ENCODE data around the gene GPATCH2. TPM values are rescaled to one million over a fixed set of nuclear protein-coding genes. Genes with fewer than 3 reads are reported as not detected.
"Not testable (repeated sequence)": the region's sequence is repeated elsewhere in the genome, so short reads cannot be mapped to it uniquely, and the experiment has no call there.

GPATCH2 gene
- total and polyA plus RNA-seq, 8 donors: 2.7 to 9.0 (median 5.0) TPM

GRCh38 chr1:217402301-217402700, 228.6 kb downstream of the GPATCH2 start:
- H3K27me3 ChIP-seq: no peaks in the 10 kb centered on the region
- no peaks in the 10 kb centered on the region for H3K9me3 ChIP-seq
- no peaks in the 10 kb centered on the region for H3K4me1 ChIP-seq
- 59 to 61% methylated on average over 2 of the region's 2 CpGs for WGBS, 2 donors
- ATAC-seq: no peak
- TF ChIP-seq CTCF (IDR thresholded peaks at IDR 0.05): no peak
- intact Hi-C loops (cut with DNase I): no loop called here
- no peak for DNase-seq
- H3K4me3 ChIP-seq: no peak overlapping the region
- no peak for FAIRE-seq
- H3K36me3 ChIP-seq: no peaks in the 10 kb centered on the region
- no peak overlapping the region for H3K27ac ChIP-seq

- no peaks in the 10 kb centered on the region for H3K9me3 ChIP-seq
- no peak for TF ChIP-seq CTCF (IDR thresholded peaks at IDR 0.05)
- H3K27me3 ChIP-seq: no peaks in the 10 kb centered on the region
- intact Hi-C loops (cut with DNase I): no loop called here
- H3K36me3 ChIP-seq: no peaks in the 10 kb centered on the region
- H3K4me1 ChIP-seq: no peaks in the 10 kb centered on the region
- no peak for DNase-seq
- FAIRE-seq: no peak
- 80 to 81% methylated on average over 1 of the region's 1 CpG for WGBS, 2 donors
- H3K4me3 ChIP-seq: no peak overlapping the region
- no peak overlapping the region for H3K27ac ChIP-seq
- ATAC-seq: peak in 1 of 4 donors; percentile 36
These were observed 237.0 kb downstream of the GPATCH2 start for GRCh38 chr1:217393896-217394295.

- no peak for ATAC-seq
These were observed 238.4 kb downstream of the GPATCH2 start for GRCh38 chr1:217392441-217392840.

GRCh38 chr1:217389895-217390294, 241.0 kb downstream of the GPATCH2 start:
- ATAC-seq: no peak
- no peak for TF ChIP-seq CTCF (IDR thresholded peaks at IDR 0.05)
- WGBS, 2 donors: 50 to 57% methylated on average over 5 of the region's 5 CpGs

More at GRCh38 chr1:217392441-217392840, 238.4 kb downstream of the GPATCH2 start:
- intact Hi-C loops (cut with DNase I): no loop called here
- TF ChIP-seq CTCF (IDR thresholded peaks at IDR 0.05): no peak
- 74 to 87% methylated on average over 3 of the region's 3 CpGs for WGBS, 2 donors
- FAIRE-seq (no peak), DNase-seq (no peak)
- Histone ChIP-seq H3K4me3 (no peak overlapping the region), H3K36me3 (no peaks in the 10 kb centered on the region), H3K4me1 (no peaks in the 10 kb centered on the region), H3K27ac (no peak overlapping the region), H3K27me3 (no peaks in the 10 kb centered on the region), H3K9me3 (no peaks in the 10 kb centered on the region)

GRCh38 chr1:217388522-217389065, 242.3 kb downstream of the GPATCH2 start:
- FAIRE-seq (no peak), ATAC-seq (no peak), DNase-seq (no peak)
- TF ChIP-seq CTCF (IDR thresholded peaks at IDR 0.05): no peak
- Histone ChIP-seq H3K27me3 (no peaks in the 10 kb centered on the region), H3K27ac (no peak overlapping the region), H3K4me1 (no peaks in the 10 kb centered on the region), H3K9me3 (no peaks in the 10 kb centered on the region), H3K36me3 (no peaks in the 10 kb centered on the region), H3K4me3 (no peak overlapping the region)
- intact Hi-C loops (cut with DNase I): no loop called here
- WGBS, 2 donors: 57 to 74% methylated on average over 9 of the region's 9 CpGs

More at GRCh38 chr1:217389895-217390294, 241.0 kb downstream of the GPATCH2 start:
- Histone ChIP-seq H3K4me1 (no peaks in the 10 kb centered on the region), H3K4me3 (no peak overlapping the region), H3K27me3 (no peaks in the 10 kb centered on the region), H3K9me3 (no peaks in the 10 kb centered on the region), H3K36me3 (no peaks in the 10 kb centered on the region), H3K27ac (no peak overlapping the region)
- intact Hi-C loops (cut with DNase I): no loop called here
- no peak for FAIRE-seq
- DNase-seq: no peak

- H3K4me1 ChIP-seq; H3K27ac ChIP-seq; H3K27me3 ChIP-seq; DNase-seq; ATAC-seq; FAIRE-seq; H3K9me3 ChIP-seq; H3K4me3 ChIP-seq; intact Hi-C loops (cut with DNase I); H3K36me3 ChIP-seq: not testable (repeated sequence)
- 21 to 23% methylated on average over 2 of the region's 2 CpGs for WGBS, 2 donors
These were observed 249.1 kb downstream of the GPATCH2 start for GRCh38 chr1:217381773-217382172.

GRCh38 chr1:217379804-217380203, 251.1 kb downstream of the GPATCH2 start:
- H3K36me3 ChIP-seq; H3K27me3 ChIP-seq; intact Hi-C loops (cut with DNase I); H3K9me3 ChIP-seq; H3K4me3 ChIP-seq; DNase-seq; H3K27ac ChIP-seq; FAIRE-seq; ATAC-seq; H3K4me1 ChIP-seq: not testable (repeated sequence)
- 30 to 40% methylated on average over 5 of the region's 5 CpGs for WGBS, 2 donors

Data from pancreas (tissue), 10 donors.